Measurements from ENCODE around the gene PRMT1.

The PRMT1 gene

DNA sequence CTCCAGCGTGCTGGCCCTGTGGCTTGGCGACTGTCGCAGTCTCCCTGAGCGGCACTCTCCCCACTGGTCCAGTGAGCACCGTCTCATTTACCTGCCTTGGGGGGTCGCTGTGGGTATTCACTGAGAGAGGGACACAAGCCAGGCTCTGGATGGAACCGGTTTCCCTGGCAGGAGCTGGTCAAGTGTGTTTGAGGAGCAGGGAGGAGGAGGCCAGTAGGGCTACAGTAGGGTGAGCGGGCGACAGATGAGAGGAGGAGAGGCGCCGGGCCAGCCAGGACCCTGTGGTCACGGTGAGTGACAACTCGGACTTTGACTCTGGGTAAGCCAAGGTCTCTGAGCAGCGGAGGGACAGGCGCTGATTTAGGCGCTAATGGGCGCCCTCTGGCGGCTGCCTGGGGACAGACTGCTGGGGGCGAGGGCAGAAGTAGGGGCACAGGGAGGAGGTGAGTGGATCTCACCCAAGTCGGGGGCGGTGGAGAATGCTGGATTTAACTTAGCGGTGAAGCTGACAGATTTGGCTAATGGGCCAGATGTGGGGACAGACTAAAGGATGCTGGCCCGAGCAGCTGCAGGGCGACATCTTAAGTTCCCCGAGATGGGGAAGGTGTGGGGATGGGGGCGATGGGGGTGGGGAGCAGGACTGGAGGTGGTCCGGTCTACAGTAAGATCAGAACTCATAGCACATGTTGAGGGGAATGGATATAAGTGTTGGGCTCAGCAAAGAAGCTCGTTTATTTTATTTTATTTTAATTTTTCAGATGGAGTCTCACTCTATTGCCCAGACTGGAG, 4.7 kb upstream of the PRMT1 start:
- peak; percentile 86 for DNase-seq

DNA sequence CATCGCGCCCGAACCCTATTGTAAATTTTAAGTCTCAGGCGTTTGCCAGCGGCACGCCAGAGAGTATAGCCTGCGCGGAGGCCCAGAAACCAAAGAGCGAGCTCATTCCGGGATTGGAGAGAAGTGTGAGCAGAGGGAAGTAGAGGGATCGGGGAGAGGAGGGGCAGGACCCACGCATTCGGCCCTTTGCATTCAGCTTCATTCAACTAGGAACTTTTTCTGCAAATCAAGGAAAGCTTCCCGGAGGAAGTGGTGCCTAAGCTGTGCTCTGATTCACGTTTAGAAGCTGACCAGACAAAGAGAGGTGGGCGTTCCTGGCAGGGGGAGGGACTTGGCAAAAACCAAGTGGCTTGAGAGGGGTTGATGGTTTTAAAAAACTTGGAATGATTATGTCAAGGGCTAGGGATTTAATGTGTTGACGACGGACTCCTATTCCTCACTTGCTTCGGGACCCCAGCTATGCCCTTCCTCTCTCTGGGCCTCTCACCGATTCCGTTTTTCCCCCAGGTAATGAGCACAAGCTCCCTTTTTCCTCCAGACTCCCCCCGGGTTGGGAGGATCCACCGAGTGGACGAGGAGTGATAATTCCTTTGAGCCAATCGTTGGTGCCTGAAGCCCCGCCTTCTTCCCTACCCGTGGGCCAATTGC, 811 bp upstream of the PRMT1 start:
- no peak for DNase-seq

DNA sequence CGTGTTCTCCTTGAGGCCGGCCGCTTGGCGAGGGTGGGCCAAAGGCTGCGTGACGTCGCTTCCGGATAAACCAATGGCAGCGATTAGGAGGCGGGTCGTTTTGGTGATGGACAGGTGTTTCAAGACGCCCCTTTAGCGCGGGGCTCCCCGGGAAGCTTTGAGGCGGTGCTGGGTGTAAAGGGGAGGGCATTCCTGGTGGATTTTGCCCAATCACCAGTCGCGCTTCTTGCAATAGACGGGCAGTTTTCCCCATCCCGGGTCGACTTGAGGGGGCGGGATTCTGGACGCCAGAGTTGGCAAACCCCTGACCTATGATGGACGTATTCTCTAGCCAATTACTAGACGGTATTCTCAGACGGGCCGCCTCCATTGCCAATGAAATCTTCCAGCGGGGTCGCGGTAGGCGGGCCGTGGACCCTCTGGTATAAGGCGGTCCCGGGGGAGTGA, 264 bp upstream of the PRMT1 start:
- DNase-seq, result peak; percentile 100

DNA sequence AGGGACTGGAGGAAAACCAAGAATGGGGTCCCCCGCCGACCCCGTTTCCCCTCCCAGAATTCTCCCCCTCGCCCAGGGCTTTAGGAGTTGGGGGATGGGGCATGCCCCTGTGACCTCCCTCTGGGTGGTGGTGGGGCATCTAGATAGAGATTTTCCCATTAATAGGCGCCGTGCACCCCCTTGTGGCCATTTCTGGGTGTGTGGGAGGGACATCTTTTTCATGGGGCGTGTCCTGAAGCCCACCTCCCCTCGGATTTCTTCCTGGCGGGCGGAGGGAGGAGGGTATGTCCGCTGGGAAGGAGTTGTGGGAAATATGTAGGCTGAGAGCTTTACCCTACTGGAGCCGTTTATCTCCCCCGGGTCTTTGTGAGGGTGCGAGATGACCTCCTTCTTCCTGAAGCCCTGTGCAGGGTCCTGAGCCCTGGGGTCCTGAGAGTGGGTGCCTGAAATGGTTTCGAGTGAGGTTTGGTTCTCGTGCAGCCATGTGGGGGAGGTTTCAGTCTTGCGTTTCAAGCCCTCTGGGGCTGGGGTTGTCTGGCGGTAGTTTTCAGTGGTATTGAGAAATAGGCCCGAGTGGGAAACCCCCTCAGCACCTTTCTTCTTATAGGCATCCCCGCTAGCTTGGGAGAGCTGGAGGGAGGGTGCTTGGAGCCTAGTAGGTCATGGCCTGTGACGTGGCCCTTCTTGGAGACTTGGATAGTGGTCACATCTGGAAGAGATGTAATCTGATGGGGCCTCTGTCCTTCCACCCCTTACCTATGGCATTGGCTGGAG, 1.0 kb downstream of the PRMT1 start:
- DNase-seq, result peak; percentile 97

DNA sequence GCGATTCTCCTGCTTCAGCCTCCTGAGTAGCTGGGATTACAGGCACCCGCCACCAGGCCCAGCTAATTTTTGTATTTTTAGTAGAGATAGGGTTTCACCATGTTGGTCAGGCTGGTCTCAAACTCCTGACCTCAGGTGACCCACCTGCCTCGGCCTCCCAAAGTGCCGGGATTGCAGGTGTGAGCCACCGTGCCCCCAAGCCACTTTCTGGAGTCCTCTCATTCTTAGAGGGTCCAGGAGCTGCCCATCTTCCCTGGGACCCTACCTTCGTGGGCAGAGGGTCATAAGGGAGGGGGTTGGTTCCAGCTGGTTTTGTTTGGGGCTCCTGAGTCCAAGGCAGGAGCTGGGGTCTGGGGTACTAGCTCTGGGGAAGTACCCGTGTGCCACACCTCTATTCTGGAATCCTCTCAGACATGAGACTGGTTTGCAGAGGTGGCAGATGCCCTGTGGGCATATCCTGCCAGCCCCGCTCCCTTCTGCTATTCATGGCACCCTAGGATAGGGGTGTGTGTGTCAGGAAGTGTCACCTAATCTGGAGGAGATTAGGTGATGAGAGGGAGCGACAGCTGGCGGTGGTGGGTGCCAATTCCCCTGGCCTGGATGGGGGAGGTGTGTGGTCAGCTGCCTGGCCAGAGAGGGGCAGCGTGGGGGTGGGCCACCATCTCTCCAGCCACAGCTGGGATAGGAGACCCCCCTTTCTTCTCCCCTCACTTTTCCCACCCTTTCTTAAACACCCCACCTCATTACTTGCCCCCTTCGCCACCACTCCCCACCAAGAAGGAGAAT, 2.1 kb downstream of the PRMT1 start:
- DNase-seq, result no peak

DNA sequence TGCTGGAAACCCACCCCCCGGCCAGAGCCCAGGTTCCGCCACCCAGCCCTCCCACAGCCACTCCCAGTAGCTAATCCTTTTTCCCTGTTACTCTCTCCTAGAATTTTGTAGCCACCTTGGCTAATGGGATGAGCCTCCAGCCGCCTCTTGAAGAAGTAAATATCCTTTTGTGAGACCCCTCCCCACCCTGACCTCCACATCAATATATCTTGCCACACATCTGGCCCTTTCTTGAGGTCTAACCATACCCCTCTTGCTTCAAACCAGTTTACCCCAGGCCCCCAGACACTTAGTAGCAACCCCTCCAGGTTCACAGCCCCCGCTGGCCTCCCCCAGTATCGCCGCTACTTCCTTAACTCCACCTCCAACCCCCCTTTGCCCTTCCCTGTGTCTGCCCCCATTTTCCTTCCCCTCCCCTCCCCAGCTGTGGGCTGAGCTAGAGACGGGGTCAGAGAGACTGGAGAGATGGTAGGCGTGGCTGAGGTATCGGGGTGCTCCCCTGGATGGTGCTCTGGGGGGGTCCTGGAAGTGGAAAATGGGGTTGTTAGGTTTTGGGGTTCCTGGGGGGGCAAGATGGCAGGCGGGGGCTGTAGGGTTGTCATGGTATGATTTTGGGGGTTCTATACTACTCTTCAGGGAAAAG, 2.8 kb downstream of the PRMT1 start:
- DNase-seq, result no peak

DNA sequence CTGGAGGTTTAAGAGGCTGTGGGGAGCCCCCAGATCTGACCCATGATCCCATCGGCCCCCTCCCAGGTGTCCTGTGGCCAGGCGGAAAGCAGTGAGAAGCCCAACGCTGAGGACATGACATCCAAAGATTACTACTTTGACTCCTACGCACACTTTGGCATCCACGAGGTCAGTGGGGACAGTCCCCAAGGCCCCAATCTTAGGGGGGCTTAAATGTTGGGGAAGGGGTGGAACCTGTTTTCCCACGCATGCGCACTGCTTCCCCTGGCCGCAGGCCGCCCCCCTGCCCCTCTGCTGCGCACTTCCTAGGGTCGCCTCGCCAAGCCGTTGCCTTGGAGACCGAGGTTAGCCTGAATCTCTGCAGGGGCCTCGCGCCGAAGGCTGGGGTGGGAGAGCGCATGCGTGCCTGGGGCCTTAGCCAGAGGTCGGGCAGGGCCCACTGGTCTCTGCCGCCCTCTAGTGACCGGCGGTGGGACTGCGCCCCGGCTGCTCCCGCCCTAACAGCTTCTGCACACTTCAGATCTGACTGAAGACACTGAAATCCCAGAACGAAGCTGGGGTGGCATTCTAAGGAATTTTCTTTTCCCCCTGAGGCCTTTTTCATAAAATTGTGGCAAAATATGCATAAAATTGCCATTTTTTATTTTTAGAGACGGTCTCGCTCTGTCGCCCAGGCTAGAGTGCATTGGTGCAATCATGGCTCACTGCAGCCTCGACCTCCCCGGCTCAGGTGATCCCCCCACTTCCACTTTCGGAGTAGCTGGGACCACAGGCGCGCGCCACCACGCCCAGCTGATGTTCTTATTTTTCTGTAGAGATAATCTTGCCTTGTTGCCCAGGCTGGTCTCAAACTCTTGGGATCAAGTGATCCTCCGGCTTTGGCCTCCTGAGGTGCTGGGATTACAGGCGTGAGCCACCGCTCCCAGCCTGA, 3.6 kb downstream of the PRMT1 start:
- peak; percentile 99 for DNase-seq

DNA sequence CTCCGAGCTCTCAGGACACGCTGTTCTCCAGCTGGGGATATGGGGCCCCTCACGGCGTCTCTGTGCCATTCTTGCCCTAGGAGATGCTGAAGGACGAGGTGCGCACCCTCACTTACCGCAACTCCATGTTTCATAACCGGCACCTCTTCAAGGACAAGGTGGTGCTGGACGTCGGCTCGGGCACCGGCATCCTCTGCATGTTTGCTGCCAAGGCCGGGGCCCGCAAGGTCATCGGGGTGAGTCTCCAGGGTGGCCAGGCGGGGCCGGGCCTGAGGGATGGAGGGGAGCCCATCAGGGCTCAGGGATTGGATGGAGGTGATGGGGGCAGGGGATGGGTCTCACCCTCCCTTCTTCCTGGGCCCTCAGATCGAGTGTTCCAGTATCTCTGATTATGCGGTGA, 4.8 kb downstream of the PRMT1 start:
- no peak for DNase-seq

DNA sequence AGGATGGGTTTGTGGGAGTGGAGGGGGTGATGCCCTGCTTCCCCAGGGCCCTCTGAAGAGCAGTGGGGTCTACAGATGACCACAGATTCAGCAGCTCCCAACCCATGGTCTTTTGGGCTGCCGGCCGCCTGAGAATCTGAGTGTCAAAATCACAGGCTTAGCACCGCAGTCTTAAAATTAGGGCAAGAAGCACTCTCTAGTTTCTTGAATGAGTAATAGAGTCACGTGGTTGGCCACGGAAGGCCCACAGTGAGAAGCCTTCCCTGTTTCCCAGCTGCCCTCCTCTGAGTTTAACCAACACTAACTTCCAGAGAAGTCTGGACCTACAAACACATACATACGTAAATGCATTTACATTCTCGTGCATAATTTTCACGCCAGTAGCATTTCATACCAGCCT, 5.2 kb downstream of the PRMT1 start:
- no peak for DNase-seq

DNA sequence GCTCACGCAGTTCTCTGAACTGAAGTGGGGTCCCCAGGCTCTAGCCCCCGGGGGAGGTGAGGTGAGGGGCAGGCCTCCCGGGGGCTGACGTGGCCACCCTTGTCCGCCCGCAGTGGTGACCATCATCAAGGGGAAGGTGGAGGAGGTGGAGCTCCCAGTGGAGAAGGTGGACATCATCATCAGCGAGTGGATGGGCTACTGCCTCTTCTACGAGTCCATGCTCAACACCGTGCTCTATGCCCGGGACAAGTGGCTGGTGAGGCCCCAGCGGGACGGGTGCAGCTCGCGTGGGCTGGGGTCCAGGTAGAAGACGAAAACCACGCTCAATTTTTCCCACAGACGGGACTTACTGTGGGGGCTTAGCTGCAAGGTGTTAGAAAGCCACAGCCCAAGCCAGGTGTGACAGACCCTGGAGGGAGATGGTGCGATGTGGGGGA, 6.8 kb downstream of the PRMT1 start:
- no peak for DNase-seq

DNA sequence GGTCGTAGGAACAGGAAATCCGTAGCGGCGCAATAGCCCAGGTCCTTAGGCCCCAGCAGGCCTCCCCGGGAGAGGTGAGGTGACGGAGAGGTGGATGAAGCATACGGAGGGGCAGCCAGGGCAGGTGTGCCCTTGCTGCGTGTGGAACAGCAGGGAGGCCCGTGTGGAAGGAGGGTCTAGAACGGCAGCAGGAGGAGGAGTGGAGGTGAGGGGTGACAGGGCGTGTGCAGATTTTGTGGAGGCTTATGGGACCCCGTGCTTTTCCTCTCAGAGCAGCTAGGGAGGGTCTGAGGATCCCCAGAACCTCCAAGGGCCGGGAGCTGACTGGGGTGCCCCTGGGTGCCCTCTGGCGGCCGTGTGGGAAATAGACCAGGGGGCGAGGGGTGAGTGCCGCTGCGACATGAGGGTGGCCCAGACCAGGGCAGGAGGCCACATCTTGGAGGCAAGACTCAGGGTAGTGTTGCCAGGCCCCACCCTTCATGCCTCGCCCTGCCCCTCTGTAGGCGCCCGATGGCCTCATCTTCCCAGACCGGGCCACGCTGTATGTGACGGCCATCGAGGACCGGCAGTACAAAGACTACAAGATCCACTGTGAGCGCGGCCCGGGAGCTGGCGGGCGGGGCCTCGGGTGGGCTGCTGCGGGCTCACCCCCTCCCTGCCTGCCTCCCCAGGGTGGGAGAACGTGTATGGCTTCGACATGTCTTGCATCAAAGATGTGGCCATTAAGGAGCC, 7.3 kb downstream of the PRMT1 start:
- no peak for DNase-seq

DNA sequence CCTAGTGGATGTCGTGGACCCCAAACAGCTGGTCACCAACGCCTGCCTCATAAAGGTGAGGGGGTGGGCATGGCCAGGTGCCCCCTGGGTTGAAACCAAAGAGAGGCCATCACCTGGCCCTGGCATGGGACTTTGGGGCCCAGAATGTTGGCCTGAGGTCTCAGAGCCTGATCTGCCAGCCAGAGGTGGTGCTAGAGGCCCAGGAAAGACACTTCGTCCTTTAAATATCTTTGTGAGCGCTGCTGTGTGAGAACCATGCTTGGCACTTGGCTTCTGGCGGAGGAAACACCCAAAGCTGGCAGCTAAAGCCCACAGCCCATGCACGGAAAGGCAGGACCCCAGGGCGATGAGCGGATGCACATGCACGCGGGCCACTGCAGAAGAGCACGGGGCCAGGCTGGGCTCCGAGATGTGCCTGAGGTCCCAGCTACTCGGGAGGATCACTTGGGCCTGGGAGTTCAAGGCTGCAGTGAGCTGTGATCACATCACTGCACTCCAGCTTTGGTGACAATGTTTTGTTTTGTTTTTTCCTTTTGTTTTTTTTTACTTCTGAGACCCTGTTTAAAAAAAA, 8.0 kb downstream of the PRMT1 start:
- no peak for DNase-seq

DNA sequence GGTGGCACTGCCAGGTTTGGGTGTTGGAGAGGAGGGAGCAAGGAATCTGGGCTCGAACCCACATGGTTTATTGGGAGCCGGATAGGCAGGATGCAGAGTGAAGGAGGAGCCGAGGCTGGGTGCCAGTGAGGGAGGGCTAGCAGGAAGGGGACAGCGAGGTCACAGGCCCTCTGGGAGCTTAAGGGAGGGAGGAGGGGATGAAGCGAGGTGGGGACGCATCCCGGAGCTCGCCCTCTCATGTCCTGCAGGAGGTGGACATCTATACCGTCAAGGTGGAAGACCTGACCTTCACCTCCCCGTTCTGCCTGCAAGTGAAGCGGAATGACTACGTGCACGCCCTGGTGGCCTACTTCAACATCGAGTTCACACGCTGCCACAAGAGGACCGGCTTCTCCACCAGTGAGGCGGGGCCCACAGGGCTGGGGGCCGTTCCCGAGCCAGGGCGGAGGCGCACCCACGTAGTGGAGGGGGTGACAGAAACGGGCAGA, 8.8 kb downstream of the PRMT1 start:
- DNase-seq, result no peak

DNA sequence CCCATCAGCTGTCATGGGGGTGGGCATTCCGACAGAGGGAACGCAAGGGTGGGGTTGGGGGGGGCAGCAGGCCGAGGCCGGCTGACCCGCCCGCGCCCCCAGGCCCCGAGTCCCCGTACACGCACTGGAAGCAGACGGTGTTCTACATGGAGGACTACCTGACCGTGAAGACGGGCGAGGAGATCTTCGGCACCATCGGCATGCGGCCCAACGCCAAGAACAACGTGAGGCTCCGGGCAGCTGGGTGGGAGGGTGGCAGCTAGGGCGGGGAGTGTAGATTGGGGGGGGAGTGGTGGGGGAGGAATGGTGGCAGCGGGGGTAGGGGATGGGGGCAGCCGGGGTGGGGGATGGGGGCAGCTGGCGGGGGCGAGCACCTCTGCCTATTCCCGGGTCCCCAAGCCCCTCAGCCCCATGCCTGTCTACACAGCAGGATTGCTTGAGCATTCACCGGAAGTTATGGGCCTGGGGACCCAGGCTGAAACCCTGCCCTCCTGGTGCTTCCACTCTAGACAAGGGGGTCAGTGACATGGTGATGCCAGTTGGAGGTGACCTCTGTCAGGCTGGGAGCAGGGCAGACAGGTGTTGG, 9.5 kb downstream of the PRMT1 start:
- no peak for DNase-seq

DNA sequence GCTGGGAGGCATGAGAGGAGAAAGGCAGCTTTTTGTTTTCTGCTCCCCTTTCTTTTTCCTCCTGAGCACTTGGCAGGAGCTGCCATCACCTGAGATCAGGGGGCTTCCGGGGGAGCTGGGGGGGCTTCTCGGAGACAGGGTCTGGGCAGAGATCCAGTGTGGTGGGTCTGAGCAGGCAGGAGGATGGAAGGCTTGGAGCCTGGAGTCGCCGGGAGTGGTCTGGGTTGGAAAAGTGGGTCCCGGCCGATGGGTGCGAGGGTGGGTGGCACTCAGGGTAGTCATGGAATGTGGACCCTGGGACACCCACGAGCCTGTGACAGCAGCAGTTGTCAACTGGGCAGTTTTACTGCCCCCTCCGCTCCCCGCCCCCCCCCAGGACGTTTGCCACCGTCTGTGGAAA, 10.1 kb downstream of the PRMT1 start:
- no peak for DNase-seq

DNA sequence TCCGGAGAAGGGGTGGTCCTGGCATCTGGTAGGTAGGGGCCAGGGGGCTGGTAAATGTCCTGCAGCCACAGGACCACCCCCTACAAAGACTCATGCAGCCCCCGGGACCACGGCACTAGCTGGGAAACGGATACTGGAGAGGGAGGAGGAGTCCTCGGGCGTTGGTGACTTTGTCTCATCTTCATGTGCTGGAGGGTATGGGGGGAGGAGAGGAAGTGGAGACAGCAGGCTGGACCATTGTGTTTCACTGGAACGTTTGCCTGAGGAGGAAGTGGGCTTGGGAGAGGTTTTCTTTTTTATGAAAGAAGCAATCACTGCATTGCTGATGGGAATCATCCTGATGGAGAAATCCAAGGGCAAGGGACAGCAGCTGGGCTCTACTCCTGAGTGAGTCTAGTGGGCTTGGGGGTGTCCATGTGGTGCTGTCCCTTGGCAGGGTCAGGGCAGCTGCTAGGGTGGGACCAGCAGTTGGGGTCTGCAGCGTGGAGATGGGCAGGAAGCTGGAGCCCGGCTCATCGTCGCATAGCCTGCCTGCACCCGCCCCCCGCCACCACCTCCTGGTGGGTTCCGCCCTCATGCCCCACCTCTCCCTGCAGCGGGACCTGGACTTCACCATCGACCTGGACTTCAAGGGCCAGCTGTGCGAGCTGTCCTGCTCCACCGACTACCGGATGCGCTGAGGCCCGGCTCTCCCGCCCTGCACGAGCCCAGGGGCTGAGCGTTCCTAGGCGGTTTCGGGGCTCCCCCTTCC, 10.7 kb downstream of the PRMT1 start:
- DNase-seq, result no peak

DNA sequence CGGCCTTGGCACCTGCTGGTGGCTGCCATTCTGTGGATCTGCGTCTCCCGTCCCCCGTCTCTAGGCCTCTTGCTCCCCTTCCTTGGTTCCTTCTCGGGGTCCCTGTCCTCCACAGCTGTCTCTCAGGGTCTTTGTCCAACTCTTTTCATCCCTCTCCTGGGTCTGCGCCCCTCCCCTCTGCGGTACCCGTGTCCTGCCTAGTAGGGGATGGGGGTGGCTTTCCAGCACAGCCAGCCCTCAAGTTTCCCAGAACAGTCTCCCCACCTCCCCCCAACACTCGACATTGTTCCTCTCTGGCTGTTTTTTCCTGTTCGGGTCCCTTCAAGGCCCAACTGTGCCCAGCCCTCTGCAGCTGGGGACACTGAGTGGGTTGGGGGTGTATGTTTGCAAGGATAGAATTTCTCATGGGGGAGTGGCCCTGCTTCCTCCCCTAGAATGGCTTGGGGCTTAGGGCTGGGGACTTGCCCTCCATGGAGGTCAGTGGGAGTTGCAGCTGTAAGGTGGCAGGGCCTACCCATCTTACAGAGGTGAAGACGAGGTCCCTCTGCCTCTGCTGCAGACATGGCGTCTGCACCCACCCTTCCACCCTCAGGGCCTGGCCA, 11.6 kb downstream of the PRMT1 start:
- DNase-seq, result no peak
